CD4-positive, alpha-beta T cell (primary cell): ENCODE results near the gene CASQ2. TPM values are rescaled to one million over a fixed set of nuclear protein-coding genes. Genes with fewer than 3 reads are reported as not detected.

ENCODE experiments used
- ATAC-seq: fragments of 200-7000 bp; cut with Tn5 transposase; one replicate; pipeline ENCODE4 v1.10.0; 2022; ENCODE audit warnings: mild to moderate bottlenecking; ENCODE audit not compliant: poor library complexity
- CTCF ChIA-PET: fragments of 350-600 bp; sonication (Branson Sonifier 250); formaldehyde crosslinking; loops from one replicate; lab custom pipeline; 2021; ENCODE audit warnings: antibody characterized with exemption, inconsistent platforms; lab: Charles Lee
- POLR2A ChIA-PET: fragments of 350-600 bp; sonication (Branson Sonifier 250); formaldehyde crosslinking; loops from one replicate; lab custom pipeline; 2021; ENCODE audit warnings: antibody characterized with exemption, inconsistent platforms; lab: Charles Lee
- DNase-seq, 14 experiments: peaks; one replicate each; pipeline ENCODE4 v3.0.0-alpha.2; 2013 to 2020; ENCODE audit warnings: mixed read lengths in 2 of 14
- H3K27ac ChIP-seq, 2 donors: one replicate each; pipeline versions ENCODE4 v1.5.1 to v1.7.0; 2013; ENCODE audit warnings: low read length in 2 of 2, low read depth in 1 of 2, mild to moderate bottlenecking in 1 of 2
- H3K27me3 ChIP-seq, 2 experiments: 1 replicate in 1 of 2; 2 replicates in 1 of 2; pipeline versions ENCODE4 v1.6.1 to v1.7.0; 2013; ENCODE audit warnings: low read length in 2 of 2, control low read depth in 1 of 2, mild to moderate bottlenecking in 1 of 2, moderate library complexity in 1 of 2; ENCODE audit not compliant: insufficient read depth in 2 of 2, control insufficient read depth in 1 of 2
- H3K36me3 ChIP-seq: one replicate; pipeline ENCODE4 v1.6.1; 2013; ENCODE audit warnings: low read length, control low read depth; ENCODE audit not compliant: insufficient read depth
- H3K4me1 ChIP-seq: one replicate; pipeline ENCODE4 v1.6.1; 2013; ENCODE audit warnings: low read length, control low read depth; ENCODE audit not compliant: insufficient read depth
- H3K4me3 ChIP-seq: one replicate; pipeline ENCODE4 v1.5.1; 2013; ENCODE audit warnings: mild to moderate bottlenecking, low read length, moderate library complexity
- H3K9me3 ChIP-seq, 2 experiments: 1 replicate in 1 of 2; 2 replicates in 1 of 2; pipeline versions ENCODE4 v1.6.1 to v1.7.0; 2013; ENCODE audit warnings: low read length in 2 of 2, mild to moderate bottlenecking in 2 of 2, control low read depth in 1 of 2, moderate library complexity in 1 of 2; ENCODE audit not compliant: control insufficient read depth in 1 of 2, insufficient read depth in 1 of 2
- H3K27ac Mint-ChIP-seq: one replicate; pipeline ENCODE4 v1.8.0; 2020; ENCODE audit warnings: mixed read lengths
- H3K27me3 Mint-ChIP-seq: one replicate; pipeline ENCODE4 v1.8.0; 2021; ENCODE audit warnings: mixed read lengths
- H3K36me3 Mint-ChIP-seq: one replicate; pipeline ENCODE4 v1.8.0; 2021; ENCODE audit warnings: low read depth, mixed read lengths
- H3K4me1 Mint-ChIP-seq: one replicate; pipeline ENCODE4 v1.8.0; 2021; ENCODE audit warnings: low read depth, mixed read lengths
- H3K4me3 Mint-ChIP-seq: one replicate; pipeline ENCODE4 v1.8.0; 2020; ENCODE audit warnings: mild to moderate bottlenecking, mixed read lengths
- H3K9me3 Mint-ChIP-seq: one replicate; pipeline ENCODE4 v1.8.0; 2020; ENCODE audit warnings: mixed read lengths
- intact Hi-C, 2 experiments: fragments of 100-400 bp; cut with DNase I in 1 of 2; cut with micrococcal nuclease in 1 of 2; formaldehyde crosslinking; loops; one replicate each; pipeline versions ENCODE4 v1.15.1 to v1.9.0; 2023 to 2025; cut with DNase I, micrococcal nuclease
- total RNA-seq, 174 experiments: library from RNA in 2 of 174; stranded (reverse) in 2 of 174; gene quantifications; one replicate each; pipeline ENCODE4 v1.2.3 and lab custom pipeline; 2021 to 2026
- TF ChIP-seq, protein P1 (sequence below): fragments of 200-600 bp; IDR thresholded peaks from one replicate; pipeline ENCODE4 v1.8.0; 2022; ENCODE audit warnings: antibody characterized with exemption, mild to moderate bottlenecking

CASQ2 gene
- total RNA-seq, 2 experiments from 2014 or later: not detected

DNA sequence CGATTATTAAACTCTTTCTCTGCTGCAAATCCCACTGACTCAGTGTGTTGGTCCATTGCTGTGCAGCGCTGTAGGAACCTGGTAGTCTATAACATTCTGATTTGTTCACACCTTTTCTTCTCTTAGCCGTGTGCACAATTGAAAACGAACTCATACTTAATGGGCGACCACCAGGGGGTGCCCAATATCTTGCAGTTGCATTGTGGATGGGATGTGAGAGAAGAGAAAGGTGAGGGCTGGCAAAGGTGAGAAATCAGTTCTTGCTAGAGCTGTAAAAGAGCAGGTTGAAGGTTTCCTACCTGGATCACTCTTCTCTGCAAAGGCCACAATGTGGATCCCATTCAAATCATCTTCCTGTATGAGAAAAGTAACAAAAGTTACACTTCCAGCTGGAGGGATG, 51.0 kb downstream of the CASQ2 start:
- no peaks in the 10 kb centered on the region for H3K27me3 ChIP-seq
- TF ChIP-seq, protein P1, sequence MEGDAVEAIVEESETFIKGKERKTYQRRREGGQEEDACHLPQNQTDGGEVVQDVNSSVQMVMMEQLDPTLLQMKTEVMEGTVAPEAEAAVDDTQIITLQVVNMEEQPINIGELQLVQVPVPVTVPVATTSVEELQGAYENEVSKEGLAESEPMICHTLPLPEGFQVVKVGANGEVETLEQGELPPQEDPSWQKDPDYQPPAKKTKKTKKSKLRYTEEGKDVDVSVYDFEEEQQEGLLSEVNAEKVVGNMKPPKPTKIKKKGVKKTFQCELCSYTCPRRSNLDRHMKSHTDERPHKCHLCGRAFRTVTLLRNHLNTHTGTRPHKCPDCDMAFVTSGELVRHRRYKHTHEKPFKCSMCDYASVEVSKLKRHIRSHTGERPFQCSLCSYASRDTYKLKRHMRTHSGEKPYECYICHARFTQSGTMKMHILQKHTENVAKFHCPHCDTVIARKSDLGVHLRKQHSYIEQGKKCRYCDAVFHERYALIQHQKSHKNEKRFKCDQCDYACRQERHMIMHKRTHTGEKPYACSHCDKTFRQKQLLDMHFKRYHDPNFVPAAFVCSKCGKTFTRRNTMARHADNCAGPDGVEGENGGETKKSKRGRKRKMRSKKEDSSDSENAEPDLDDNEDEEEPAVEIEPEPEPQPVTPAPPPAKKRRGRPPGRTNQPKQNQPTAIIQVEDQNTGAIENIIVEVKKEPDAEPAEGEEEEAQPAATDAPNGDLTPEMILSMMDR: peak; percentile 31
- no peaks in the 10 kb centered on the region for H3K9me3 ChIP-seq
- DNase-seq (peak in 5 of 14 experiments; percentile 9 to 42 (median 31)), ATAC-seq (no peak)
- H3K4me1 ChIP-seq: no peaks in the 10 kb centered on the region
- no peaks in the 10 kb centered on the region for H3K36me3 Mint-ChIP-seq
- H3K27me3 Mint-ChIP-seq: peaks cover 4% of the 10 kb centered on the region
- no peak overlapping the region for H3K27ac Mint-ChIP-seq
- intact Hi-C loops: loop anchor here (5.0 kb wide), 2 partner anchors 780 to 785 kb away; no protein-coding TSS in a partner anchor
- no peaks in the 10 kb centered on the region for H3K36me3 ChIP-seq
- H3K4me1 Mint-ChIP-seq: no peaks in the 10 kb centered on the region
- no peak overlapping the region for H3K4me3 ChIP-seq
- ChIA-PET POLR2A (no interaction called here), CTCF (interaction anchor here (1.0 kb wide), 1 partner anchor 11 kb away, joined by 3 read pairs; no protein-coding TSS in a partner anchor)
- no peaks in the 10 kb centered on the region for H3K9me3 Mint-ChIP-seq
- H3K4me3 Mint-ChIP-seq: no peak overlapping the region
- H3K27ac ChIP-seq: no peak overlapping the region

DNA sequence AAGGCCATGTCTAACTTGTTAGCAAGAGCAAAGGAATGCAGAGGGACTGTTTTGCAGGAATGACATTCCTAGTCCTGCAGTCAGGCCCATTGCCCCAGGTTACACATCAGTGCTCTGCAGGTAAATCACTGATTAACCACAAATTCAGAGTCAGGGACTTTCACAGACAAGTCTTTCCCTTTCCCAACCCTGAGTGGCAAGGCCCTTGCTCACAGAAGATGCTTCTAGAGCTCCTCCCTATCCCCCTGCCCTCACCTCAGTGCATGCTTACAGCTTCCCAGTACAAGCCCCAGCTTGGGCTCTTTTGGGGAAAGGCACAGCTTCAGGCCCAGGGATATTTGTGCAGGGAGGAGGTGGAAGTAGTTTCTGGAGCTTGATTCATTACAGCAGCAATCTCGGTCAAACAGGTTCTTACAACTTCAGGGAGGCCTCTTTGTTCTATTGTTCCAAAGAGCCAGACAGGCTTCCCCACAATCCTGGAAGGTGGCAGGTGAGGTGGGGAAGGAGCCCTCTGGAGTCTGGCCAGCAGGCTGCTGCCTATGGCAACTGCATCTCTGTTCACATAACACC, 53.9 kb downstream of the CASQ2 start:
- intact Hi-C loops: loop anchor here (5.0 kb wide), 2 partner anchors 783 to 788 kb away; no protein-coding TSS in a partner anchor
- peaks cover 2 to 6% of the 10 kb centered on the region in 2 experiments for H3K27me3 ChIP-seq
- ATAC-seq (no peak), DNase-seq (no peak)
- H3K27ac Mint-ChIP-seq: no peak overlapping the region
- no peak overlapping the region for H3K4me3 ChIP-seq
- H3K9me3 ChIP-seq: no peaks in the 10 kb centered on the region
- no peak overlapping the region for H3K4me3 Mint-ChIP-seq
- no peaks in the 10 kb centered on the region for H3K36me3 Mint-ChIP-seq
- H3K4me1 ChIP-seq: no peaks in the 10 kb centered on the region
- H3K4me1 Mint-ChIP-seq: no peaks in the 10 kb centered on the region
- H3K36me3 ChIP-seq: no peaks in the 10 kb centered on the region
- no peaks in the 10 kb centered on the region for H3K9me3 Mint-ChIP-seq
- CTCF ChIA-PET: no interaction called here
- peaks cover 15% of the 10 kb centered on the region for H3K27me3 Mint-ChIP-seq
- TF ChIP-seq, protein P1: no peak
- POLR2A ChIA-PET: no interaction called here
- H3K27ac ChIP-seq: no peak overlapping the region

DNA sequence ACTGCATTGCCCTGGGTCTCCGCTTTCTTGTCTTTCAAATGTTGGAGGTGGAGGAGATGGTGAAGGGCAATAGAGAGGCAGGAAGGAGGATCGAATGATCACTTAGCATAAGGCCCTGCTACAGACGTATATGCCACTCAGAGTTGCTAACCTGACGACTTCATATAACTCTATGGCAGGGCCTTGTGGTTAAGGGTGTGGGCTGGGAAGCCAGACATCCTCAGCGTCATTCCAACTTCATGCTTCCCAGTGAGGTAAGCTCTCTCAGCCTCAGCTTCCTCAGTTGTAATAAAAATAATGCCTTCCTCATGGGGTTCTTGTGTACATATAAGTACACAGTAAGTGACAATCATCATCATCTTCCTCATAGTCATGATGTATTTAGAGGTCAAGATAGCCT, 54.6 kb downstream of the CASQ2 start:
- Histone ChIP-seq H3K4me3 (no peak overlapping the region), H3K4me1 (no peaks in the 10 kb centered on the region), H3K9me3 (no peaks in the 10 kb centered on the region), H3K27ac (no peak overlapping the region), H3K27me3 (peaks cover 2 to 6% of the 10 kb centered on the region in 2 experiments), H3K36me3 (no peaks in the 10 kb centered on the region)
- ChIA-PET CTCF (no interaction called here), POLR2A (no interaction called here)
- ATAC-seq (no peak), DNase-seq (no peak)
- peaks cover 21% of the 10 kb centered on the region for H3K27me3 Mint-ChIP-seq
- H3K4me1 Mint-ChIP-seq: no peaks in the 10 kb centered on the region
- intact Hi-C loops: no loop called here
- TF ChIP-seq, protein P1: no peak
- H3K4me3 Mint-ChIP-seq: no peak overlapping the region
- H3K27ac Mint-ChIP-seq: no peak overlapping the region
- H3K9me3 Mint-ChIP-seq: no peaks in the 10 kb centered on the region
- no peaks in the 10 kb centered on the region for H3K36me3 Mint-ChIP-seq
